ENCODE results near the gene KRT86.

DNA sequence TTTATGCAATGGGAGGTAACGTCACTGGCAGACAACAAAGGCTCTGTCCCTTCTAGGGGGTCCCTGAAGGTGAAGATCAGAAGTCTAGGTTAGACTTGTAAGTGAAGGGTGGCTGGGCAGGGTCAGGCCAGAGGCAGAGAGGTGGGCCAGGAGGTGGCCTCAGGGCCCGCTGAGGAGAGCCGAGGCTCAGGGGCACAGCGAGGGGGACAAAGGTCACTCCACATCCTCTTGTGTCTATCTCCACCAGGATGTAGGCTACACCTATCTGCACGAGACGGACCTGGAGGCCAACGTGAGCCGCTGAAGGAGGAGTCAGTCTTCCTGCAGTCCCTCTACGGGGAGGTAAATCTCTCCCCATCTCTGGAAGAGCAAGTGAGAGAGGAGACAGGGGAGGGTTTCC, 72.6 kb downstream of the KRT86 start:
- TF ChIP-seq RAD21 (IDR thresholded peaks at IDR 0.05; ENCODE audit: low read depth) (no peak), REST (IDR thresholded peaks at IDR 0.05; ENCODE audit: low read depth) (no peak), CREB1 (IDR thresholded peaks at IDR 0.05; ENCODE audit: low read depth) (no peak), ZBTB7A (IDR thresholded peaks at IDR 0.05; ENCODE audit: low read depth) (no peak), CEBPB (IDR thresholded peaks at IDR 0.05) (no peak), MAX (IDR thresholded peaks at IDR 0.05) (no peak), YY1 (IDR thresholded peaks at IDR 0.05; ENCODE audit: low read depth) (no peak), EGR1 (IDR thresholded peaks at IDR 0.05) (no peak), EP300 (IDR thresholded peaks at IDR 0.05; ENCODE audit: borderline replicate concordance) (no peak)
- TF ChIP-seq, protein P1, sequence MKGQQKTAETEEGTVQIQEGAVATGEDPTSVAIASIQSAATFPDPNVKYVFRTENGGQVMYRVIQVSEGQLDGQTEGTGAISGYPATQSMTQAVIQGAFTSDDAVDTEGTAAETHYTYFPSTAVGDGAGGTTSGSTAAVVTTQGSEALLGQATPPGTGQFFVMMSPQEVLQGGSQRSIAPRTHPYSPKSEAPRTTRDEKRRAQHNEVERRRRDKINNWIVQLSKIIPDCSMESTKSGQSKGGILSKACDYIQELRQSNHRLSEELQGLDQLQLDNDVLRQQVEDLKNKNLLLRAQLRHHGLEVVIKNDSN (IDR thresholded peaks at IDR 0.05) = no peak
